Measurements from ENCODE around the gene LPO. TPM values are rescaled to one million over a fixed set of nuclear protein-coding genes. Genes with fewer than 3 reads are reported as not detected.
A peak's percentile ranks its signal among the peaks of the same experiment; 100 is the strongest.

The LPO gene
- total and polyA plus RNA-seq, 9 of the 15 experiments (the other 6 are each of a cell fraction or from before 2014, with no cell fraction given), result 0.07 to 0.11 TPM; not detected in 7

DNA sequence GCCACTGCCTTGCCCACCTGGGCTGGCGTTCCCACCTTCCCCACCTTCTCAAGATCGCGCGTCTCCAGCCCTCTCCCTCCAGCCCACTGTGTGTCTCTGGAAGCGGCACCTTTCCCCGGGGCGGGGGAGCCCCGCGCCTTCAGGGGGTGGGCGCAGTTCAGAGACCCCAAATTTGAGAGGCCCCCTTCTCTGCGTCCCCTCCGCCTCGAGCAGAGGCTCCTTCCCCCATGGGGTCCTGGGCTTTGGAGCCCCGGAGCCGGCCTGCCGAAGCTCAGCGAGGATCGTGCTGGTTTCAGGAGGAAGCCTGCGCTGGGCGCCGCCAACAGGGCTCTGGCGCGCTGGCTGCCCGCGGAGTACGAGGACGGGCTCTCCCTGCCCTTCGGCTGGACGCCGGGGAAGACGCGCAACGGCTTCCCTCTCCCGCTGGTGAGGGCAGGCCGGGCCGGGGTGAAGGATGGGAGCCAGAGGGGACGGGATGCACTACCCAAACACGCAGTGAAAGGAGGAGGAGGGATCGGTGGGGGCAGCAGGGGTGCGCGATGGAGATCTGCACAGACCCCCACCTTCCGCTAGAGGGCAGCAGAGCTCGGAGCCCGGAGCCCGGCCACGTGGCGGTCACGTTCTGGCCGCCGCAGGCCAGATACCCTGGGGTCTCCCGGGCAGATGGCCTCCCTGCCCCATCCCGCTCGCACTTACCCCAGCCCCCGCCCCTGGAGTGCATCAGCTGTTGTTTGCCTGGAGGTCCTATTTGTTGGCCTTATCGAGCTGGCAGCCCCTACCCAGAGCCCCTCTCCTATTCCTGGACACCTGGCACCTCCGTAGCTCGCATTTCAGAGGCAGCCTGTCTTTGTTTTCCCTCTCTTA lies 11.1 kb downstream of the LPO start (continued):
- TF ChIP-seq, protein P1, sequence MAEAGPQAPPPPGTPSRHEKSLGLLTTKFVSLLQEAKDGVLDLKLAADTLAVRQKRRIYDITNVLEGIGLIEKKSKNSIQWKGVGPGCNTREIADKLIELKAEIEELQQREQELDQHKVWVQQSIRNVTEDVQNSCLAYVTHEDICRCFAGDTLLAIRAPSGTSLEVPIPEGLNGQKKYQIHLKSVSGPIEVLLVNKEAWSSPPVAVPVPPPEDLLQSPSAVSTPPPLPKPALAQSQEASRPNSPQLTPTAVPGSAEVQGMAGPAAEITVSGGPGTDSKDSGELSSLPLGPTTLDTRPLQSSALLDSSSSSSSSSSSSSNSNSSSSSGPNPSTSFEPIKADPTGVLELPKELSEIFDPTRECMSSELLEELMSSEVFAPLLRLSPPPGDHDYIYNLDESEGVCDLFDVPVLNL (CRISPR knock-in tag; IDR thresholded peaks at IDR 0.05; ENCODE audit: low read depth), result peak; percentile 44; the same call in 1 of the 2 replicates

DNA sequence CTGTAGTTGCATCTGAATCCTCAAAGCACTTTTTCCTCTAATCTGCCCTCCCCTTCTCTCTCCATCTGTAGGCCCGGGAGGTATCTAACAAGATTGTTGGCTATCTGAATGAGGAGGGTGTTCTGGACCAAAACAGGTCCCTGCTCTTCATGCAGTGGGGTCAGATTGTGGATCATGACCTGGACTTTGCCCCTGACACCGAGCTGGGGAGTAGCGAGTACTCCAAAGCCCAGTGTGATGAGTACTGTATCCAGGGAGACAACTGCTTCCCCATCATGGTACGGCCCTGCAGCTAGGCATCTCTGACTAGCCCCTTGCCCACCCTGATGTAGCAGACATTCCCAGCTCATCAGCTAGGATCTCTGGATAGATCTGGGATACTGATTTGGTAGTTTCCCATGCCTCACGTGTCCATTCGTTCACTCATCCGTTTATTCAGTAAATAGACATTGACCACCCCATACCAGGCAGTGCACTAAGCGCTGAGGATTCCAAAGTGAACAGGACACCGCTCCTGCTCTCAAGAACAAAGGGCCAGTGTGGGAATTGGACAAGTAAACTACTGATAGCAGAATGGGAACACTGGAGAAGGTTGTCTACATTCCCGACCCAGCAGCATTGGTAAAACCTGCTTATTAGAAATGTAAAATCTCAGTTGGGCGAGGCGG lies 12.1 kb downstream of the LPO start:
- Histone ChIP-seq H3K4me1 (replicated peaks in 1 of 2; ENCODE audit: control insufficient read depth in 2 of 2, insufficient read depth in 2 of 2, low read length in 2 of 2) (peaks cover 5 to 16% of the 10 kb centered on the region in 2 experiments), H4K20me1 (replicated peaks; ENCODE audit: control insufficient read depth, insufficient read depth, low read length) (no peaks in the 10 kb centered on the region), H3K4me2 (ENCODE audit: insufficient read depth, low read length) (no peak overlapping the region), H3K36me3 (ENCODE audit: control insufficient read depth, insufficient read depth, low read length) (no peaks in the 10 kb centered on the region), H3K9me3 (replicated peaks; ENCODE audit: control insufficient read depth, insufficient read depth, low read depth, low read length) (no peaks in the 10 kb centered on the region; the same call in 1 of the 2 replicates), H2AFZ (ENCODE audit: low read depth, low read length) (peak overlapping the region; percentile 97), H3K4me3 (no peak overlapping the region), H3K79me2 (ENCODE audit: control insufficient read depth, insufficient read depth, low read length) (no peaks in the 10 kb centered on the region), H3K9me1 (ENCODE audit: control insufficient read depth, insufficient read depth, low read length) (no peaks in the 10 kb centered on the region), H3K27ac (ENCODE audit: extremely low read depth, low read depth, low read length) (no peak overlapping the region), H3K27me3 (ENCODE audit: control insufficient read depth in 2 of 2, insufficient read depth in 2 of 2, low read length in 2 of 2) (peaks cover 0 to 9% of the 10 kb centered on the region in 2 experiments; a peak in 1 of 5 replicates), H3K9ac (ENCODE audit: insufficient read depth in 1 of 2, low read depth in 2 of 2, low read length in 2 of 2) (no peak overlapping the region)
- no peak for FAIRE-seq
- 85% methylated on average over 12 of the region's 12 CpGs for WGBS (ENCODE audit: insufficient coverage, low coverage, missing lambda C conversion rate)
- intact Hi-C loops (cut with micrococcal nuclease), result loop anchor here (5.0 kb wide), 1 partner anchor 128 kb away; no protein-coding TSS in a partner anchor
- ChIA-PET CTCF (ENCODE audit: low intra/inter-chr PET ratio) (no interaction called here), POLR2A (interaction anchor here (0.8 kb wide), 2 partner anchors 14 to 30 kb away, joined by 3 to 4 read pairs; no protein-coding TSS in a partner anchor)
- DNase-seq (ENCODE audit: extremely low read depth in 1 of 4, low spot score in 3 of 4), result no peak
- BruUV-seq (replicated peaks), result no TSS peak
- ATAC-seq, result no peak
- TF ChIP-seq GATAD2B (IDR thresholded peaks at IDR 0.05; ENCODE audit: borderline replicate concordance), result no peak
- TF ChIP-seq, protein P2, sequence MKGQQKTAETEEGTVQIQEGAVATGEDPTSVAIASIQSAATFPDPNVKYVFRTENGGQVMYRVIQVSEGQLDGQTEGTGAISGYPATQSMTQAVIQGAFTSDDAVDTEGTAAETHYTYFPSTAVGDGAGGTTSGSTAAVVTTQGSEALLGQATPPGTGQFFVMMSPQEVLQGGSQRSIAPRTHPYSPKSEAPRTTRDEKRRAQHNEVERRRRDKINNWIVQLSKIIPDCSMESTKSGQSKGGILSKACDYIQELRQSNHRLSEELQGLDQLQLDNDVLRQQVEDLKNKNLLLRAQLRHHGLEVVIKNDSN (CRISPR knock-in tag; IDR thresholded peaks at IDR 0.05), result 0 out of 2 replicates have a peak, but pooled peaks have one; percentile 24
- in situ Hi-C loops (cut with MboI), result no loop called here

Measured in K562 (cell line).